GM19372 (cell line): ENCODE measurements around the gene CCNH.

Experiments used
- ATAC-seq: cut with Tn5 transposase; IDR thresholded peaks from one replicate; pipeline ENCODE4 v1.9.1; 2021; ENCODE audit warnings: mild to moderate bottlenecking, low read depth, moderate library complexity; ENCODE audit not compliant: unreplicated experiment

Gene CCNH

GRCh38 chr5:87404359-87404758 lies 8.4 kb downstream of the CCNH start:
- no peak for ATAC-seq

GRCh38 chr5:87403899-87404298 lies 8.8 kb downstream of the CCNH start:
- no peak for ATAC-seq

GRCh38 chr5:87403409-87403808 lies 9.3 kb downstream of the CCNH start:
- ATAC-seq = no peak

GRCh38 chr5:87401626-87402025 lies 11.1 kb downstream of the CCNH start:
- ATAC-seq = no peak

- peak; percentile 63 for ATAC-seq
Measured at GRCh38 chr5:87400305-87400899, 12.3 kb downstream of the CCNH start.

GRCh38 chr5:87399720-87400119 lies 13.0 kb downstream of the CCNH start:
- ATAC-seq = no peak

- ATAC-seq = no peak
Measured at GRCh38 chr5:87398981-87399614, 13.6 kb downstream of the CCNH start.

GRCh38 chr5:87394411-87395165 lies 18.1 kb downstream of the CCNH start:
- ATAC-seq = no peak

GRCh38 chr5:87393331-87393730 lies 19.4 kb downstream of the CCNH start:
- no peak for ATAC-seq

GRCh38 chr5:87392801-87393200 lies 19.9 kb downstream of the CCNH start:
- ATAC-seq = no peak

GRCh38 chr5:87392170-87392569 lies 20.6 kb downstream of the CCNH start:
- ATAC-seq = no peak

GRCh38 chr5:87390576-87391199 lies 22.0 kb downstream of the CCNH start:
- ATAC-seq = no peak

GRCh38 chr5:87390075-87390474 lies 22.7 kb downstream of the CCNH start:
- no peak for ATAC-seq

GRCh38 chr5:87389296-87390034 lies 23.3 kb downstream of the CCNH start:
- no peak for ATAC-seq

GRCh38 chr5:87388129-87388528 lies 24.6 kb downstream of the CCNH start:
- ATAC-seq = no peak

GRCh38 chr5:87385802-87386201 lies 26.9 kb downstream of the CCNH start:
- no peak for ATAC-seq

- no peak for ATAC-seq
Measured at GRCh38 chr5:87383216-87383615, 29.5 kb downstream of the CCNH start.

GRCh38 chr5:87382224-87382623 lies 30.5 kb downstream of the CCNH start:
- ATAC-seq = no peak

GRCh38 chr5:87372705-87373104 lies 40.0 kb downstream of the CCNH start:
- ATAC-seq = no peak

- ATAC-seq = no peak
Measured at GRCh38 chr5:87369431-87369830, 43.3 kb downstream of the CCNH start.

- ATAC-seq = no peak
Measured at GRCh38 chr5:87368601-87369000, 44.1 kb downstream of the CCNH start.
